K562 (cell line): ENCODE data around the gene CEP89. TPM values are rescaled to one million over a fixed set of nuclear protein-coding genes. Genes with fewer than 3 reads are reported as not detected.

Experiments used
- BRD9 ChIP-seq: fragments of 450-650 bp; IDR thresholded peaks from 2 replicates; pipeline ENCODE4 v1.6.1; 2018; ENCODE audit warnings: low read depth; ENCODE audit not compliant: partially characterized antibody
- CHCHD3 ChIP-seq: fragments of 250-450 bp; sonication (Bioruptor Pico); IDR thresholded peaks from 2 replicates; pipeline ENCODE4 v2.1.2; 2022; ENCODE audit warnings: mild to moderate bottlenecking
- CHD2 ChIP-seq: IDR thresholded peaks from 2 replicates; pipeline ENCODE4 v1.6.1; 2011; ENCODE audit warnings: low read depth, low read length
- ELF1 ChIP-seq: fragments of 200-800 bp; sonication (Bioruptor generic); IDR thresholded peaks from 2 replicates; pipeline ENCODE4 v1.6.1; 2016; ENCODE audit warnings: missing genetic modification characterization, missing compliant biosample characterization
- NFIX ChIP-seq: fragments of 250-450 bp; sonication (Bioruptor Pico); IDR thresholded peaks from 2 replicates; pipeline ENCODE4 v1.4.0; 2020; ENCODE audit warnings: low read depth, mild to moderate bottlenecking, moderate library complexity
- POLR3G ChIP-seq: IDR thresholded peaks from 2 replicates; pipeline ENCODE4 v1.6.1; 2011; ENCODE audit not compliant: insufficient read length, insufficient replicate concordance; ENCODE audit errors: extremely low read depth
- PRPF4 ChIP-seq: fragments of 200-400 bp; formaldehyde crosslinking; IDR thresholded peaks from one replicate; pipeline ENCODE4 v1.6.1; 2017; ENCODE audit warnings: low read length, low read depth, mild to moderate bottlenecking; ENCODE audit not compliant: insufficient read depth, poor library complexity, severe bottlenecking
- PTTG1 ChIP-seq: fragments of 450-650 bp; IDR thresholded peaks from 2 replicates; pipeline ENCODE4 v1.6.1; 2016; ENCODE audit warnings: low read depth, mild to moderate bottlenecking, missing genetic modification characterization, missing compliant biosample characterization
- RFX7 ChIP-seq: fragments of 250-450 bp; sonication (Bioruptor Pico); IDR thresholded peaks from 2 replicates; pipeline ENCODE4 v1.5.1; 2021; ENCODE audit warnings: mild to moderate bottlenecking
- TCF7L2 ChIP-seq: fragments of 150-350 bp; IDR thresholded peaks from 2 replicates; pipeline ENCODE4 v1.6.1; 2016; ENCODE audit warnings: low read depth, mild to moderate bottlenecking, low read length, moderate library complexity
- YY1 ChIP-seq, 3 experiments: IDR thresholded peaks; 2 replicates each; pipeline ENCODE4 v1.6.1; 2011; ENCODE audit warnings: low read length in 2 of 3, mild to moderate bottlenecking in 2 of 3, moderate library complexity in 2 of 3, borderline replicate concordance in 1 of 3, control low read depth in 1 of 3, low read depth in 1 of 3; ENCODE audit not compliant: insufficient read depth in 3 of 3, insufficient replicate concordance in 2 of 3, control insufficient read depth in 1 of 3, insufficient read length in 1 of 3; ENCODE audit errors: extremely low read depth in 1 of 3
- ZNF41 ChIP-seq: fragments of 250-450 bp; sonication (Bioruptor Pico); conservative IDR thresholded peaks from 2 replicates; pipeline ENCODE4 v1.4.0; 2020; ENCODE audit warnings: mild to moderate bottlenecking
- polyA plus RNA-seq, 8 experiments: library from polyadenylated mRNA; depleted of rRNA in 4 of 8; stranded (reverse) in 5 of 8; unstranded in 3 of 8; fragments of >200 nt; fragmentation: Nextera tagmentation in 2 of 8; fragmentation: Illumina TruSeq in 1 of 8; extraction: Ambion mirVana in 2 of 8; extraction: Trizol in 1 of 8; gene quantifications; 2 replicates each; pipeline versions ENCODE4 v1.2.1 to v1.2.3, GENCODE V29; 2011 to 2014; ENCODE audit warnings: inconsistent platforms in 1 of 8, missing spikeins in 1 of 8
- total RNA-seq, 7 experiments: library from RNA; depleted of rRNA in 6 of 7; stranded (reverse); fragments of >200 nt in 6 of 7; fragmentation: Illumina TruSeq in 2 of 7; extraction: Trizol in 2 of 7; gene quantifications; 2 replicates each; pipeline versions ENCODE4 v1.2.1 to v1.2.3, GENCODE V29; 2011 to 2021; ENCODE audit warnings: low replicate concordance in 1 of 7
- TF ChIP-seq, protein P1 (sequence below): fragments of 250-450 bp; sonication (Bioruptor Pico); IDR thresholded peaks from 2 replicates; pipeline ENCODE4 v1.9.0; 2021; ENCODE audit warnings: mild to moderate bottlenecking, inconsistent platforms
- TF ChIP-seq, protein P2 (sequence below): fragments of 450-650 bp; IDR thresholded peaks from 2 replicates; pipeline ENCODE4 v1.6.1; 2016; ENCODE audit warnings: low read depth, mild to moderate bottlenecking, moderate library complexity
- TF ChIP-seq, protein P3 (sequence below): fragments of 250-450 bp; sonication (Bioruptor Pico); IDR thresholded peaks from 2 replicates; pipeline ENCODE4 v1.5.0; 2020; ENCODE audit warnings: mild to moderate bottlenecking, borderline replicate concordance
- TF ChIP-seq, protein P4 (sequence below): sonication (generic); formaldehyde crosslinking; IDR thresholded peaks from 2 replicates; pipeline ENCODE4 v1.8.1; 2023; ENCODE audit warnings: mild to moderate bottlenecking, missing genetic modification reagents
- TF ChIP-seq, protein P5 (sequence below): fragments of 450-650 bp; formaldehyde crosslinking; IDR thresholded peaks from 2 replicates; pipeline ENCODE4 v1.4.0; 2020; ENCODE audit warnings: mild to moderate bottlenecking, moderate library complexity

CEP89 gene
- total and polyA plus RNA-seq, 9 of the 15 experiments (the other 6 are each of a cell fraction or from before 2014, with no cell fraction given): 5.5 to 15.0 (median 7.2) TPM

DNA sequence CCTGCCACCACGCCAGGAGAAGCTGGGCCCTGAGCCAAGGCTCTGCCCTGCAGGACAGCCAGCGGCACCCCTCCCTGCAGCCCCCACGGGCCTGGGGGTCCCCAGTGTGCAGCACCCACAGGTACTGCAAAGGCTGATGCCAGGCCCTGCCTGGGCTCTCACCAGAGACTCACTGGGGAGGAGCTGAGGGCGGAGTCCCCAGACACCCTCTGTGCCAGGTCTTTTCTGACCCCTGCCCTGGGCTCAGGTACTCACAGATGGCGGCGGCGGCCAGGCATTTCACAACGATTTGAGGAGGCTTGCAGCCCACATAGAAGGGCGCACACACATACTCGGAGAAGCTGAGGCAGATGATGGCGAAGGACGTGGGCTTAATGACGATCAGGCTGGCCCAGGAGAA, 107.9 kb downstream of the CEP89 start (continued):
- TF ChIP-seq, protein P1, sequence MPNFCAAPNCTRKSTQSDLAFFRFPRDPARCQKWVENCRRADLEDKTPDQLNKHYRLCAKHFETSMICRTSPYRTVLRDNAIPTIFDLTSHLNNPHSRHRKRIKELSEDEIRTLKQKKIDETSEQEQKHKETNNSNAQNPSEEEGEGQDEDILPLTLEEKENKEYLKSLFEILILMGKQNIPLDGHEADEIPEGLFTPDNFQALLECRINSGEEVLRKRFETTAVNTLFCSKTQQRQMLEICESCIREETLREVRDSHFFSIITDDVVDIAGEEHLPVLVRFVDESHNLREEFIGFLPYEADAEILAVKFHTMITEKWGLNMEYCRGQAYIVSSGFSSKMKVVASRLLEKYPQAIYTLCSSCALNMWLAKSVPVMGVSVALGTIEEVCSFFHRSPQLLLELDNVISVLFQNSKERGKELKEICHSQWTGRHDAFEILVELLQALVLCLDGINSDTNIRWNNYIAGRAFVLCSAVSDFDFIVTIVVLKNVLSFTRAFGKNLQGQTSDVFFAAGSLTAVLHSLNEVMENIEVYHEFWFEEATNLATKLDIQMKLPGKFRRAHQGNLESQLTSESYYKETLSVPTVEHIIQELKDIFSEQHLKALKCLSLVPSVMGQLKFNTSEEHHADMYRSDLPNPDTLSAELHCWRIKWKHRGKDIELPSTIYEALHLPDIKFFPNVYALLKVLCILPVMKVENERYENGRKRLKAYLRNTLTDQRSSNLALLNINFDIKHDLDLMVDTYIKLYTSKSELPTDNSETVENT (CRISPR knock-in tag): no peak
- TF ChIP-seq, protein P2, sequence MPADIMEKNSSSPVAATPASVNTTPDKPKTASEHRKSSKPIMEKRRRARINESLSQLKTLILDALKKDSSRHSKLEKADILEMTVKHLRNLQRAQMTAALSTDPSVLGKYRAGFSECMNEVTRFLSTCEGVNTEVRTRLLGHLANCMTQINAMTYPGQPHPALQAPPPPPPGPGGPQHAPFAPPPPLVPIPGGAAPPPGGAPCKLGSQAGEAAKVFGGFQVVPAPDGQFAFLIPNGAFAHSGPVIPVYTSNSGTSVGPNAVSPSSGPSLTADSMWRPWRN: no peak
- TF ChIP-seq PRPF4 (no peak), ELF1 (tag) (no peak), TCF7L2 (no peak), ZNF41 (CRISPR knock-in tag) (no peak), BRD9 (no peak), PTTG1 (tag) (no peak), NFIX (CRISPR knock-in tag) (no peak), RFX7 (CRISPR knock-in tag) (no peak), CHD2 (no peak), POLR3G (no peak), CHCHD3 (CRISPR knock-in tag) (no peak), YY1 (IDR thresholded peaks at IDR 0.05; ENCODE audit: borderline replicate concordance in 1 of 3, control insufficient read depth in 1 of 3, extremely low read depth in 1 of 3, insufficient read depth in 3 of 3, insufficient read length in 1 of 3, insufficient replicate concordance in 2 of 3, low read depth in 1 of 3, low read length in 2 of 3) (no peak)
- TF ChIP-seq, protein P3, sequence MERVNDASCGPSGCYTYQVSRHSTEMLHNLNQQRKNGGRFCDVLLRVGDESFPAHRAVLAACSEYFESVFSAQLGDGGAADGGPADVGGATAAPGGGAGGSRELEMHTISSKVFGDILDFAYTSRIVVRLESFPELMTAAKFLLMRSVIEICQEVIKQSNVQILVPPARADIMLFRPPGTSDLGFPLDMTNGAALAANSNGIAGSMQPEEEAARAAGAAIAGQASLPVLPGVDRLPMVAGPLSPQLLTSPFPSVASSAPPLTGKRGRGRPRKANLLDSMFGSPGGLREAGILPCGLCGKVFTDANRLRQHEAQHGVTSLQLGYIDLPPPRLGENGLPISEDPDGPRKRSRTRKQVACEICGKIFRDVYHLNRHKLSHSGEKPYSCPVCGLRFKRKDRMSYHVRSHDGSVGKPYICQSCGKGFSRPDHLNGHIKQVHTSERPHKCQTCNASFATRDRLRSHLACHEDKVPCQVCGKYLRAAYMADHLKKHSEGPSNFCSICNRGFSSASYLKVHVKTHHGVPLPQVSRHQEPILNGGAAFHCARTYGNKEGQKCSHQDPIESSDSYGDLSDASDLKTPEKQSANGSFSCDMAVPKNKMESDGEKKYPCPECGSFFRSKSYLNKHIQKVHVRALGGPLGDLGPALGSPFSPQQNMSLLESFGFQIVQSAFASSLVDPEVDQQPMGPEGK (CRISPR knock-in tag): no peak
- TF ChIP-seq, protein P4, sequence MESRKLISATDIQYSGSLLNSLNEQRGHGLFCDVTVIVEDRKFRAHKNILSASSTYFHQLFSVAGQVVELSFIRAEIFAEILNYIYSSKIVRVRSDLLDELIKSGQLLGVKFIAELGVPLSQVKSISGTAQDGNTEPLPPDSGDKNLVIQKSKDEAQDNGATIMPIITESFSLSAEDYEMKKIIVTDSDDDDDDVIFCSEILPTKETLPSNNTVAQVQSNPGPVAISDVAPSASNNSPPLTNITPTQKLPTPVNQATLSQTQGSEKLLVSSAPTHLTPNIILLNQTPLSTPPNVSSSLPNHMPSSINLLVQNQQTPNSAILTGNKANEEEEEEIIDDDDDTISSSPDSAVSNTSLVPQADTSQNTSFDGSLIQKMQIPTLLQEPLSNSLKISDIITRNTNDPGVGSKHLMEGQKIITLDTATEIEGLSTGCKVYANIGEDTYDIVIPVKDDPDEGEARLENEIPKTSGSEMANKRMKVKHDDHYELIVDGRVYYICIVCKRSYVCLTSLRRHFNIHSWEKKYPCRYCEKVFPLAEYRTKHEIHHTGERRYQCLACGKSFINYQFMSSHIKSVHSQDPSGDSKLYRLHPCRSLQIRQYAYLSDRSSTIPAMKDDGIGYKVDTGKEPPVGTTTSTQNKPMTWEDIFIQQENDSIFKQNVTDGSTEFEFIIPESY (CRISPR knock-in tag): no peak
- TF ChIP-seq, protein P5, sequence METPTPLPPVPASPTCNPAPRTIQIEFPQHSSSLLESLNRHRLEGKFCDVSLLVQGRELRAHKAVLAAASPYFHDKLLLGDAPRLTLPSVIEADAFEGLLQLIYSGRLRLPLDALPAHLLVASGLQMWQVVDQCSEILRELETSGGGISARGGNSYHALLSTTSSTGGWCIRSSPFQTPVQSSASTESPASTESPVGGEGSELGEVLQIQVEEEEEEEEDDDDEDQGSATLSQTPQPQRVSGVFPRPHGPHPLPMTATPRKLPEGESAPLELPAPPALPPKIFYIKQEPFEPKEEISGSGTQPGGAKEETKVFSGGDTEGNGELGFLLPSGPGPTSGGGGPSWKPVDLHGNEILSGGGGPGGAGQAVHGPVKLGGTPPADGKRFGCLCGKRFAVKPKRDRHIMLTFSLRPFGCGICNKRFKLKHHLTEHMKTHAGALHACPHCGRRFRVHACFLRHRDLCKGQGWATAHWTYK (CRISPR knock-in tag): no peak
